Omental fat pad (tissue), 4 donors: ENCODE results near the gene NFKBIB. TPM values are rescaled to one million over a fixed set of nuclear protein-coding genes. Genes with fewer than 3 reads are reported as not detected.

ENCODE experiments used
- ATAC-seq: fragments of 150-250 bp; one replicate; pipeline ENCODE4 v1.9.1; 2016; ENCODE audit warnings: mild to moderate bottlenecking, moderate library complexity; ENCODE audit not compliant: low FRiP score
- DNase-seq: peaks from one replicate; pipeline ENCODE4 v3.0.0-alpha.2; 2019; ENCODE audit warnings: low spot score
- total RNA-seq, 4 donors: library from RNA; depleted of rRNA; stranded (reverse); fragments of >200 nt; gene quantifications; one replicate each; pipeline ENCODE4 v1.1.0, GENCODE V29; 2016
- TF ChIP-seq, protein P1 (sequence below), 3 donors: fragments of 450-650 bp; IDR thresholded peaks; one replicate each; pipeline ENCODE4 v1.5.1; 2016 to 2017; ENCODE audit warnings: antibody characterized with exemption in 3 of 3, mild to moderate bottlenecking in 3 of 3, moderate library complexity in 2 of 3

The NFKBIB gene
- total RNA-seq, 4 donors from 2014 or later, result 19.6 to 30.9 (median 22.7) TPM

DNA sequence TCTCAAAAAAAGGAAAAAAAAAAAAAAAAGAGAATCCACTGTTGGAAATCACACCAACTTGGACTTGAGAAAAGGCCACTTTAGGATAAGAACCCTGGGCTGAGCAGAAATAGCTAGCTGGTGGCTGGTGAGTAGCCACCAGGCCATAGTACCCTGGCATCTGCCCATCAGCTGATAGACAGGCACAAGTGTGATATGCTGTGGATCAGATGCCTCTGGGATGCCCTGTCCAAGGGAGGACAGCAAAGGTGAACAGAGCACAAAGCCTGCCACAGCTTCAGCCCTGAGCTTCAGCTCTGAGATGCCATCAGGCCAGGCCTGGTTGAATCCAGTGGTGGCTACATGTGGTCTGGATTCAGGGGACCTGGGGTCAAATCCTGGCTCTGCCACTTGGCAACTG, 9.1 kb upstream of the NFKBIB start:
- no peak for ATAC-seq
- DNase-seq, result no peak

DNA sequence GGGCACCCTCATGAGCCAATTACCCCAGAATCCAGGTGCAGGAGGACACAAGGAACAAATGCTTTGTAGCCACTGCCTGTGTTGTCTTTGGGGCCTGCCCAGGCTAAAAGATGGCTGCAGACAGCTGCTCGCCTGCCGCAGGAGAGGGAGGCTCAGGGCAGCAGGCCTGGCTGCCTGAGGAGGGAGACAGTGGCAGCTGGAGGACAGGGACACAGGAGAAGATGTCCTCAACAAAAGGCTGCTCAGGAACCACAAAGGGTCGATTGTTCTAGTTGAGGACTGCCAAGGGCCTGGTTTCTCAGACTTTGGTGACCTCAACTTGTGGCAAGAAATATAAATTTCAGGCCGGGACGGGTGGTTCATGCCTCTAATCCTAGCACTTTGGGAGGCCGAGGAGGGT, 8.0 kb upstream of the NFKBIB start:
- DNase-seq (no peak), ATAC-seq (no peak)
- TF ChIP-seq, protein P1, sequence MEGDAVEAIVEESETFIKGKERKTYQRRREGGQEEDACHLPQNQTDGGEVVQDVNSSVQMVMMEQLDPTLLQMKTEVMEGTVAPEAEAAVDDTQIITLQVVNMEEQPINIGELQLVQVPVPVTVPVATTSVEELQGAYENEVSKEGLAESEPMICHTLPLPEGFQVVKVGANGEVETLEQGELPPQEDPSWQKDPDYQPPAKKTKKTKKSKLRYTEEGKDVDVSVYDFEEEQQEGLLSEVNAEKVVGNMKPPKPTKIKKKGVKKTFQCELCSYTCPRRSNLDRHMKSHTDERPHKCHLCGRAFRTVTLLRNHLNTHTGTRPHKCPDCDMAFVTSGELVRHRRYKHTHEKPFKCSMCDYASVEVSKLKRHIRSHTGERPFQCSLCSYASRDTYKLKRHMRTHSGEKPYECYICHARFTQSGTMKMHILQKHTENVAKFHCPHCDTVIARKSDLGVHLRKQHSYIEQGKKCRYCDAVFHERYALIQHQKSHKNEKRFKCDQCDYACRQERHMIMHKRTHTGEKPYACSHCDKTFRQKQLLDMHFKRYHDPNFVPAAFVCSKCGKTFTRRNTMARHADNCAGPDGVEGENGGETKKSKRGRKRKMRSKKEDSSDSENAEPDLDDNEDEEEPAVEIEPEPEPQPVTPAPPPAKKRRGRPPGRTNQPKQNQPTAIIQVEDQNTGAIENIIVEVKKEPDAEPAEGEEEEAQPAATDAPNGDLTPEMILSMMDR (IDR thresholded peaks at IDR 0.05), result no peak

More for the DNA sequence above, 9.1 kb upstream of the NFKBIB start:
- TF ChIP-seq, protein P1 (IDR thresholded peaks at IDR 0.05), result no peak

DNA sequence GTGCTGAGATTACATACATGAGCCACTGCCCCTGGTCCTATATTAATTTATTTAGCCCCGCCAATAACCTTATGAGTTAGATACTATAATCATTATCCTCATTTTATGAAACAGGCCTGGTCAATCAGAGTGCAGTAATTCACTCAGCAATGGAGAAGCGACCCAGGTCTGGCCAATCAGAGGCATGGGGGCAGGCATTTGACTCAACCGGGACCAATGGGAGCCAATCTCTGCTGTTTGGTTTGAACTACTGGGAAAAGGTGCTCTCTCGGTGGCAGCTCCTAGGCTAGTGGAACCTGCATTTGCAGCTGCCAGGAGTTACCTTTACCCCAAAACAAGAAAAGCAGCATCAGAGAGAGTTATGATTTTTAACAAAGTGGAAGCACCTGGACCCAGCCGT, 6.9 kb upstream of the NFKBIB start:
- no peak for ATAC-seq

DNA sequence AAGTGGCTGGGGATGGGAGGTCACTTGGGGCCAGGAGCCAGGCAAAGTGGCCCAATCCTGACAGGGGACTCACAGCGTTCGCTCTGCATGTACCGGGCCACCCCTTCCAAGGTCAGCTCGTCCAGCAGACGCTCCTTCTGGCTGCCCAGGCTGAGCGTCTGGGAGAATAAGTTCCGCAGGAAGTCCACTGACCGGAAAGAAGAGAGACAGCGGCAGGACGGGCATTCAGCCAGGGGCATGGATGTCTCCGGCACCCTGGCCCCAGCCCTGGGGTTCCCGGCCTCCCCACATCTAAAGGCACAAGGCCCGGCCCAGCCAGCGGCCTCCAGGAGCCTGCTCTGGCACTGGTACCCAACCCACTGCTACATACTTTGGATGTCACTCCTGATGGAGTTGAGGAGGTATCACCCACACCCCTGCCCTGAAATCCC, 6.4 kb upstream of the NFKBIB start:
- TF ChIP-seq, protein P1 (IDR thresholded peaks at IDR 0.05), result no peak
- DNase-seq (no peak), ATAC-seq (no peak)

More for the DNA sequence above, 6.9 kb upstream of the NFKBIB start:
- TF ChIP-seq, protein P1 (IDR thresholded peaks at IDR 0.05), result no peak
- no peak for DNase-seq

DNA sequence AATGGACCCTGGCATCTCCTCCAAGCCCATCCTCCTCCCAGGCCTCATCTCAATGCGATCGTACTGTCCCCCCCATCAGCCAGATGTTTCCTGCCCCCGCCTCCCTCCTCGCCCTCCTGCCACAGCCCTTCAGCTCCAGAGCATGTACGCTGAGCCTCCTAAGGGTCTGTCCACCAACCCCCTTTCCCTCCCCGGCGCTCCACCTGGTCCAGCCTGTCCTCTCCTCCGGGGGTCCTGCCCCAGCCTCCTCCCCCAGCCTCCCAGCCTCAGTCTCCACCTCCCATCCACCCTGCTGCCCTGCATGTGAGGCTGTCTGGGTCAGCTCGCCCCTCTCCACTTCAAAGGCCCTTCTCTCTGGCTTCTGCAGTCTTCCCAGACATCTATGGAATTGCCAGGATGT, 4.8 kb upstream of the NFKBIB start:
- TF ChIP-seq, protein P1 (IDR thresholded peaks at IDR 0.05), result no peak
- no peak for ATAC-seq
- DNase-seq, result no peak

DNA sequence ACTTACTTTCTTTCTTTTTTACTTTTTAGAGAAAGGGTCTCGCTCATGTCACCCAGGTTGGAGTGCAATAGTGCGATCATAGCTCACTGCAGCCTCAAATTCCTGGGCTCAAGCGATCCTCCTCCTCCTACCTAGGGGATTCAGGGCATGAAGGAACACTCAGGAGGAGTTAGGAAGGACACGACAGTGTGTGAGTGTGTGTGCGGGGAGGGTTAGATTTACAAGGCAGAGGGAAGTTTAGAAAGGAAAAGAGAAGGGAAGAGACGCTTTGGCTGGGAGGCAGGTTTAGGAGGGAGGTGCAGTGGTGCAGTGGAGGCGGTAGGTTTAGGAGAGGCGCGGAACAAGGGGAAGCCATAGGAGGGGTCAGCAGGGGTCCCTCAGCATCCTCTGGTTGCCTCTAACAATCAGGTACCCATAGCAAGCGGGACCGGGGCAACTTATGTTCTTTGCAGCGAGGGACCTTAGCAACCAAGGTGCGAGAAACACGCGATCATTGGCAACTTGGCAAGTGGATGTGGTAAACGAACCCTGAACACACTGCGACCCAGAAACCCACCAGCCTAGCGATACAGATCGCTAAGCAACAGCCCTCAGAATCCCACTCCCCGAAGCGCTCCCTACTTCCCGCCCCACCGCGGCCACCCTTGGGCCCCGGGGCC, 852 bp upstream of the NFKBIB start:
- no peak for ATAC-seq
- TF ChIP-seq, protein P1 (IDR thresholded peaks at IDR 0.05), result no peak

DNA sequence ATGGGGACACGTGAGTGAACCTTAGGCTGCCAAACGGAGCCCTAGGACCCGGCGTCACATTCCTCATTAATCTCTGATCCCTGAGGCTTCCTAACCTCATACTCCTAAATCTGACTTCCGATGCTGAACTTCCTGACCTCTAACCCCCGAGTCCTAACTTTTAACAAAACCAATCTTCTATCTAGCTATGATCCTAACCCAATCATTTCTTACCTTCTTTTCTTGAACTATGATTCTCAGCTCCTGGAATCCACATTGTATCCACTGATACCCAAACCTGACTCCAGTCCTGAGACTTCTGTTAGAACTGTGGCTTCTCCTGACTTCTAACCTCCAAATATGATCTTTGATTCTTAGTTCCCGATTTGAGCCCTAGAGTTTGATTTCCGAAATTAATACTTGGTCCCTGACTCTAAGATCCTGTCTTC, 447 bp downstream of the NFKBIB start:
- TF ChIP-seq, protein P1 (IDR thresholded peaks at IDR 0.05), result no peak
- peak; percentile 36 for DNase-seq
- ATAC-seq, result peak; percentile 76

More for the DNA sequence above, 852 bp upstream of the NFKBIB start:
- no peak for DNase-seq
